ENCODE measurements around the gene GRIA4. TPM values are rescaled to one million over a fixed set of nuclear protein-coding genes. Genes with fewer than 3 reads are reported as not detected.

Gene GRIA4
- total and polyA plus RNA-seq, 4 donors: 0.38 to 3.7 TPM; not detected in 2

DNA sequence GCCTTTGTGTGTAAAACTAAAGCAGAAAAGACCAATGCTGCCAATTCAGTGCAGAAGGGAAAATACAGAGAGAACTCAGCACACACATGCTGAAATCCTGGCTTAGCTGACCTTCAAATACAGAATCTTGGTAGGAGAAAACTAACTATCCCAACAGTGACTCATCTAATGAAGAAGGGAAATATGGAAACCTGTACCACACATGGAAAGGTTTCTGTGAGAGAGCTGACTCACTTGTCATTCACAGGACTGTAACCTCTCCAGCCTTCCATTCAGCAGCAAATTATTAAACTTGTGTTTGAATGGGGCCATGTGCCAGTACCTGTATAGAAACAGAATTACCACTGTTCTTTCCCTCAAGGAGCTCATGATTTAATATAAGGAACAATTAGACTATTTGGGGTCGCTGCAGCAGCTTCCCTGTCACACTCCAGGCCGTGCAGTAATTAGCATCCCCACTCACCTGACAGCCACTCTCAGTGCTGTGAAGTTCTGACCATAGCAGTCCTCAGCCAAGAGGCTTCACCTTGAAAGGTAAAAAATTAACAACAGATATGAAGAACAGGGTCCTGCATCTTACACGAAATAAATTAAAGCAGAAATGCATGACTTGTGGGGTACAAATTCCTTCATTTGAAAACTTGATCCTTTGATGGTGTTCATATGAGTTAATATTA lies 358.3 kb downstream of the GRIA4 start:
- Histone ChIP-seq H3K27me3 (ENCODE audit: control insufficient read depth in 1 of 2, insufficient read depth in 2 of 2, low read length in 1 of 2) (no peaks in the 10 kb centered on the region), H3K36me3 (ENCODE audit: control insufficient read depth in 1 of 2, insufficient read depth in 2 of 2, low read length in 1 of 2) (no peaks in the 10 kb centered on the region), H3K4me3 (ENCODE audit: low read length in 2 of 2) (no peak overlapping the region), H3K27ac (ENCODE audit: low read depth in 1 of 2, low read length in 2 of 2) (no peak overlapping the region), H3K4me1 (ENCODE audit: control insufficient read depth in 1 of 2, insufficient read depth in 2 of 2, low read length in 2 of 2) (no peaks in the 10 kb centered on the region), H3K9me3 (ENCODE audit: control insufficient read depth, low read length) (no peaks in the 10 kb centered on the region)
- WGBS, 2 donors: 88 to 92% methylated on average over 3 of the region's 3 CpGs
- no peak for DNase-seq
- intact Hi-C loops (cut with DNase I): no loop called here
- ATAC-seq (ENCODE audit: low FRiP score): no peak

DNA sequence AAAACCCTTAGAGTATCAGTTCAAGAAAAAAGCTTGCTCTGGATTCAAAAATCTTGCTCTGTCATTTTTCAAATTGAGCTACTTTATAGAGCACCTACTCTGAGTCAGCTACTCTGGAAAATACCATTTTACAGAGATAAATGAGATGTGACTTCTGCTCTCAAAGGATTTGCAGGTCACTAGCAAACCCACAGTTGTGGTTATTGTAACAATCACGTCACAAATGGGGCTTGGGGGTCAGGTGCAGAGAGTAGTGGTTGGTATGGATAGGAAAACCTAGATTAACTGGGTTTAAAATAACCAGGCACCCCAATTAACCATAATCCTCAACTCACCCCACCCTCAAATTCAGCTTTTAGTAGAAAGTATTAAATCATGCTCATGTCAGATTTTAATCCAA lies 359.9 kb downstream of the GRIA4 start:
- Histone ChIP-seq H3K4me3 (ENCODE audit: low read length in 2 of 2) (no peak overlapping the region), H3K9me3 (ENCODE audit: control insufficient read depth, low read length) (no peaks in the 10 kb centered on the region), H3K27ac (ENCODE audit: low read depth in 1 of 2, low read length in 2 of 2) (no peak overlapping the region), H3K36me3 (ENCODE audit: control insufficient read depth in 1 of 2, insufficient read depth in 2 of 2, low read length in 1 of 2) (no peaks in the 10 kb centered on the region), H3K27me3 (ENCODE audit: control insufficient read depth in 1 of 2, insufficient read depth in 2 of 2, low read length in 1 of 2) (no peaks in the 10 kb centered on the region), H3K4me1 (ENCODE audit: control insufficient read depth in 1 of 2, insufficient read depth in 2 of 2, low read length in 2 of 2) (no peaks in the 10 kb centered on the region)
- DNase-seq (no peak), ATAC-seq (ENCODE audit: low FRiP score) (no peak)
- intact Hi-C loops (cut with DNase I): no loop called here
- 66 to 68% methylated on average over 1 of the region's 1 CpG for WGBS, 2 donors

DNA sequence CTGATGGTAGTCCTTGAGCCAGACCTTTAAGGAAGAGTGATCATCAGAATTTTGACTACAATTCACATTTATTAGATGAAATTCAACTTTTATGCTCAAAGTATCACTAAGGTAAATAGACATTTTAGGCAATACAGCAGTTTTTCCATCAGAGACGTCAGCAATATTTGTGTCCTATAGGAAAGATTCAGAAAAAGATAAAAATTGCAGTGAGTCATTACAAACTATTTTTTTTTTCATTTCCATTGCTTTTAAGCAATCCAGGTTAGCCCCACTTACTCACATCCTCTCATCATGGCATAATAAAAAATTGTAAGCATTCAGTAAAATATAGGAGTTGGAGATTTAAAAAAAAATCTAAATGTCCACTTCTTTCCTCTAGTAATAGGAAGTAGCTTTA lies 365.3 kb downstream of the GRIA4 start:
- 51 to 57% methylated on average over 1 of the region's 1 CpG for WGBS, 2 donors
- Histone ChIP-seq H3K4me1 (ENCODE audit: control insufficient read depth in 1 of 2, insufficient read depth in 2 of 2, low read length in 2 of 2) (no peaks in the 10 kb centered on the region), H3K36me3 (ENCODE audit: control insufficient read depth in 1 of 2, insufficient read depth in 2 of 2, low read length in 1 of 2) (no peaks in the 10 kb centered on the region), H3K4me3 (ENCODE audit: low read length in 2 of 2) (no peak overlapping the region), H3K9me3 (ENCODE audit: control insufficient read depth, low read length) (no peaks in the 10 kb centered on the region), H3K27ac (ENCODE audit: low read depth in 1 of 2, low read length in 2 of 2) (no peak overlapping the region), H3K27me3 (ENCODE audit: control insufficient read depth in 1 of 2, insufficient read depth in 2 of 2, low read length in 1 of 2) (no peaks in the 10 kb centered on the region)
- intact Hi-C loops (cut with DNase I): no loop called here
- ATAC-seq (ENCODE audit: low FRiP score) (no peak), DNase-seq (no peak)

DNA sequence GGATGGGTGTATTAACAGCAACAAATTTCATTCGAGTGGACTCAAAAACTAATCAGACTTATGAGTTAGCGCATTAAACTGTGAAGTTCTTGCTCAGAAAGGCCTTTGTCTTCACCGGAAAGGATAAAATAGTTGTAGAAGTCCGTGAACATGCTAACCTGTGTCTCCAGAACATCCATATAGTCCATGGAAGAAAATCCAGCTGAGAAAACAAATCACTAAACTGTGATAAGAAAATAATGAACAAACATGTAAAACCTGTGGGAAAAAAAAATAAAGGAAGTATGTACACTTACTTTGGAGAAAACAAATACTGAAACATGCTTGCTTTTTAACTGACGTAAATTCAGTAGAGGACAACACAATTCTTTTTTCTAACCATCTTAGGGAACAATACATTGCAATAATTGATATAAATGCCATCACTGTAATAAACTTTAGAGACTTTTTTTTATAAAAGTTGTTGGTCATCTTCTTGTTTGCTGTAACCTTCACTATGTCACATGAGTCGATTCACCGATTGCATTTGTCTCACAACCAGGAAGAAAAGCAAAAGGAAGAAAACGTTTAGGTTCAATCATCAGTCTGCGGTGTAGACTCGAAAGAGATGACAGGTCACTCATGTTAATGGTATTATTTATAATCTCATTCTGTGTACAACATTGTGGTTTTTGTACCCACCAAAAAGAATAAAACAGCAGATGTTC lies 370.3 kb downstream of the GRIA4 start:
- H3K27ac ChIP-seq (ENCODE audit: low read depth in 1 of 2, low read length in 2 of 2): no peak overlapping the region
- WGBS, 2 donors: 89 to 92% methylated on average over 10 of the region's 10 CpGs
- no peaks in the 10 kb centered on the region for H3K4me1 ChIP-seq (ENCODE audit: control insufficient read depth in 1 of 2, insufficient read depth in 2 of 2, low read length in 2 of 2)
- no peak overlapping the region for H3K4me3 ChIP-seq (ENCODE audit: low read length in 2 of 2)
- DNase-seq: no peak
- no peaks in the 10 kb centered on the region for H3K36me3 ChIP-seq (ENCODE audit: control insufficient read depth in 1 of 2, insufficient read depth in 2 of 2, low read length in 1 of 2)
- no peaks in the 10 kb centered on the region for H3K27me3 ChIP-seq (ENCODE audit: control insufficient read depth in 1 of 2, insufficient read depth in 2 of 2, low read length in 1 of 2)
- H3K9me3 ChIP-seq (ENCODE audit: control insufficient read depth, low read length): no peaks in the 10 kb centered on the region
- ATAC-seq (ENCODE audit: low FRiP score): no peak
- intact Hi-C loops (cut with DNase I): no loop called here

DNA sequence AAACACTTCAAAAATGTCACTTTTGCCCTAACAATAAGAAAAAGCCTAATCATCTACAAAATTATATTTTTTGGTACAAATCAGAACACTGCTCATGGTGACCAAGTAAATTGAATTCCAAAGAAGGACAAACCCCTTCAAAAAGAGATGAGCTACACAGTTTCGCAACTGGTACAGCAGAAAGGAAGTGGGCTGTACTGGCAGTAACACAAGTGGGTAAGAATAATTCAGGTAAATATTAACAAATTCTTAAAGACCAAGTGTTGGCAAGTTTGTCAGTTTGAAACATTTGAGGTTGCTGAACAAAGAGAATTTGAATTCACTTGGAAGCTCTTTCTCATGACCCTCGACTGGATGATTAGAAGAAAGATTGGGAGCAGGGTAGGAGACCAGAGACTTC lies 376.7 kb downstream of the GRIA4 start:
- Histone ChIP-seq H3K27me3 (ENCODE audit: control insufficient read depth in 1 of 2, insufficient read depth in 2 of 2, low read length in 1 of 2) (no peaks in the 10 kb centered on the region), H3K4me1 (ENCODE audit: control insufficient read depth in 1 of 2, insufficient read depth in 2 of 2, low read length in 2 of 2) (no peaks in the 10 kb centered on the region), H3K36me3 (ENCODE audit: control insufficient read depth in 1 of 2, insufficient read depth in 2 of 2, low read length in 1 of 2) (no peaks in the 10 kb centered on the region), H3K4me3 (ENCODE audit: low read length in 2 of 2) (no peak overlapping the region), H3K27ac (ENCODE audit: low read depth in 1 of 2, low read length in 2 of 2) (no peak overlapping the region), H3K9me3 (ENCODE audit: control insufficient read depth, low read length) (no peaks in the 10 kb centered on the region)
- ATAC-seq (ENCODE audit: low FRiP score): no peak
- WGBS, 2 donors: 85 to 89% methylated on average over 2 of the region's 2 CpGs
- intact Hi-C loops (cut with DNase I): no loop called here
- no peak for DNase-seq

DNA sequence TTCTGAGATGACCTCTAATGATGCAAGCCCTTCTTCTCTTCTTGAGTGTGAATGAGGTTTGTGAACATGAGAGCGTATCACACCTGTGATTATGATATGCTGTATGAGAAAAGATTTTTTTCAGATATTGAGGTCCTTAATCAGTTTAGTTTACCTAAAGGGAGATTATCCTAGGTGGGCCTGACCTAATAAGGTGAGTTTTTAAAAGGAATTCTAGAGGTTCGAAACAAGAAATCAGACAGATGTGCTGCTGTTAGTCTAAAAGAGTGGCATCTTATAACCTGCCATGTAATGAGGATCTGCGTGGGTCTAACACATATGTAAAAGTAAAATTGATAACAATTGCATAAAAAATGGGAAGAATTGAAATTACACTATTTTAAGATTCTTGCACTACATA lies 378.3 kb downstream of the GRIA4 start:
- H3K9me3 ChIP-seq (ENCODE audit: control insufficient read depth, low read length): no peaks in the 10 kb centered on the region
- H3K27me3 ChIP-seq (ENCODE audit: control insufficient read depth in 1 of 2, insufficient read depth in 2 of 2, low read length in 1 of 2): no peaks in the 10 kb centered on the region
- no peak overlapping the region for H3K27ac ChIP-seq (ENCODE audit: low read depth in 1 of 2, low read length in 2 of 2)
- no peaks in the 10 kb centered on the region for H3K36me3 ChIP-seq (ENCODE audit: control insufficient read depth in 1 of 2, insufficient read depth in 2 of 2, low read length in 1 of 2)
- DNase-seq: no peak
- no peak overlapping the region for H3K4me3 ChIP-seq (ENCODE audit: low read length in 2 of 2)
- intact Hi-C loops (cut with DNase I): no loop called here
- WGBS, 2 donors: 96 to 97% methylated on average over 3 of the region's 3 CpGs
- H3K4me1 ChIP-seq (ENCODE audit: control insufficient read depth in 1 of 2, insufficient read depth in 2 of 2, low read length in 2 of 2): no peaks in the 10 kb centered on the region
- ATAC-seq (ENCODE audit: low FRiP score): no peak

DNA sequence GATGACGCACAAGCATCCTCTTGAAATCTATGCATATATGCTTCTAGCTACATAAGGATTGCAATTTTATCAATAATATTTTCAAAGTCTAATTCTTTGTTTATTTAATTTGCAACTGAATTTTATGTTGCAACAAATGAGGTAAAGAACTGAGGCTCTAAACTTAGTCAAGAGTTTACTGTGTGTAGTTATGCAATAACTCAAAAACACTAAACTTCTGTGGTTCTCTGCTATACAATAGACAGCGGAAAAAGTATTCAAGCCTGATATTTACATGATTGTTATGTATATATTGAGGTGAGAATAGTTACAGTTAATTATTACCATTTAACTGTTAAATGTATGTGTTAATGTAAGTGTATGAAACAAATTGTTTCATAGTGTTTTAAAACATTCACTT lies 379.3 kb downstream of the GRIA4 start:
- Histone ChIP-seq H3K36me3 (ENCODE audit: control insufficient read depth in 1 of 2, insufficient read depth in 2 of 2, low read length in 1 of 2) (no peaks in the 10 kb centered on the region), H3K9me3 (ENCODE audit: control insufficient read depth, low read length) (no peaks in the 10 kb centered on the region), H3K4me1 (ENCODE audit: control insufficient read depth in 1 of 2, insufficient read depth in 2 of 2, low read length in 2 of 2) (no peaks in the 10 kb centered on the region), H3K27me3 (ENCODE audit: control insufficient read depth in 1 of 2, insufficient read depth in 2 of 2, low read length in 1 of 2) (no peaks in the 10 kb centered on the region), H3K4me3 (ENCODE audit: low read length in 2 of 2) (no peak overlapping the region), H3K27ac (ENCODE audit: low read depth in 1 of 2, low read length in 2 of 2) (no peak overlapping the region)
- intact Hi-C loops (cut with DNase I): no loop called here
- 95% methylated on average over 2 of the region's 2 CpGs for WGBS, 2 donors
- ATAC-seq (ENCODE audit: low FRiP score): no peak
- DNase-seq: no peak

DNA sequence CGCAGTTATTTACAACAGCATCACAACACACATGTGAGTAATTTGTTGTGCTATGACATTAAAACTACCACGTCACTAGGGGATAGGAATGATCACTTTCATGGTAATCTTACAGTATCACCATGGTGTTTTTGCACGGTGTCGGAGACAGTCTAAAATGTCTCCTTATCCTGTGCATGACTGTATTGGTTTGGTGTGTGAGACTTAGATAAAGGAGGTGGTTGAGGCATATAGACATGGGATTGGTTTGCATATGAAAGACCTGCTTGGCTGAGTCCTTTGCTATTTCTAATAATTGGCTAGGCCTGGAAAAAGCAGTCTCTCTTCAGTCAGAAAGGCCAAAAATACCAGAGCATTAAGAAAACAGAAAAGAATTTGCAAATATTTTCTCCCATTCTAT lies 382.0 kb downstream of the GRIA4 start:
- DNase-seq (no peak), ATAC-seq (ENCODE audit: low FRiP score) (no peak)
- Histone ChIP-seq H3K27me3 (ENCODE audit: control insufficient read depth in 1 of 2, insufficient read depth in 2 of 2, low read length in 1 of 2) (no peaks in the 10 kb centered on the region), H3K36me3 (ENCODE audit: control insufficient read depth in 1 of 2, insufficient read depth in 2 of 2, low read length in 1 of 2) (peaks cover 8 to 9% of the 10 kb centered on the region in 2 donors), H3K4me1 (ENCODE audit: control insufficient read depth in 1 of 2, insufficient read depth in 2 of 2, low read length in 2 of 2) (no peaks in the 10 kb centered on the region), H3K9me3 (ENCODE audit: control insufficient read depth, low read length) (peaks cover 5% of the 10 kb centered on the region), H3K4me3 (ENCODE audit: low read length in 2 of 2) (no peak overlapping the region), H3K27ac (ENCODE audit: low read depth in 1 of 2, low read length in 2 of 2) (no peak overlapping the region)
- WGBS, 2 donors: 97% methylated on average over 4 of the region's 4 CpGs
- intact Hi-C loops (cut with DNase I): no loop called here

DNA sequence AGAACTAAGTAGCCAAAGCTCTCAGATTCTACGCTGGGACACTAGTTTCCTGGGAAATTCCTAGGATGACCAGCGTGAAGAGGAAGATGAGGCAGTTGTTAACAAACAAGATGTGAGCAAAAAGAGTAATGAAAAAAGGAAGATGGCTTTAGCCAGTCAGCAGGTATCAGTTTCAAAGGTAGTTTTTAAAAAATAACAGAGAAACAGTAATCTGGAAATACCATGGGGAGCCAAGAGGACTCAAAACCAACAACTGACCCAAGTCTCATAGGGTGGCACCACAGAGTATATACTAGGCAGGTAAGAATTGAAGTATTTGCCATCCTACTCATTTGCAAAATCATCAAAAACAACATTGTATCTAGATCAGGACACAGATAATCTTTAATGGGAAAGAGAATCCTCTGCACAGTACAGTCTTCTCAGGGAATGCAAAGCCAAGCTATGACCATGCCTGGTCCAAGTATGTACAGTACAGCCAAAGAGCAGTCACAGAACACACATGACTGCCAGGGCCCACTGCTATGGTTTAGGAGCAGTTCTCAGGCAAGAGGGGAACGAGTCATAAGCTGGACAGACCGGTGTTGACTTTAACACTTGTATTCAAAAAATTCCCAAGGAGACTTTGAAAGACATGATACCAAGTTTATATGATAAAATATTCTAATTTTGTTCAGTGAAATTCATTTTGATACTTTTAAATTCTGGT lies 391.6 kb downstream of the GRIA4 start:
- WGBS, 2 donors: 84 to 87% methylated on average over 4 of the region's 4 CpGs
- ATAC-seq (ENCODE audit: low FRiP score): no peak
- no peak for DNase-seq
- Histone ChIP-seq H3K27ac (ENCODE audit: low read depth in 1 of 2, low read length in 2 of 2) (no peak overlapping the region), H3K27me3 (ENCODE audit: control insufficient read depth in 1 of 2, insufficient read depth in 2 of 2, low read length in 1 of 2) (no peaks in the 10 kb centered on the region), H3K9me3 (ENCODE audit: control insufficient read depth, low read length) (peaks cover 5% of the 10 kb centered on the region), H3K4me1 (ENCODE audit: control insufficient read depth in 1 of 2, insufficient read depth in 2 of 2, low read length in 2 of 2) (no peaks in the 10 kb centered on the region), H3K36me3 (ENCODE audit: control insufficient read depth in 1 of 2, insufficient read depth in 2 of 2, low read length in 1 of 2) (peaks cover 3 to 4% of the 10 kb centered on the region in 2 donors), H3K4me3 (ENCODE audit: low read length in 2 of 2) (no peak overlapping the region)
- intact Hi-C loops (cut with DNase I): no loop called here

Measured in aorta (tissue), 5 donors.